Fibroblast of lung (primary cell): Measurements from ENCODE around the gene HIVEP3. TPM values are rescaled to one million over a fixed set of nuclear protein-coding genes. Genes with fewer than 3 reads are reported as not detected.

Experiments
- DNase-seq, 2 donors: peaks; one replicate each; pipeline versions ENCODE4 v3.0.0 to v3.0.0-alpha.2; 2010; ENCODE audit warnings: low read depth in 2 of 2
- H2AFZ ChIP-seq: 2 replicates; pipeline ENCODE4 v1.5.1; 2012; ENCODE audit warnings: low read length, control low read depth, inconsistent platforms
- H3K27ac ChIP-seq: 2 replicates; pipeline ENCODE4 v1.5.1; 2011; ENCODE audit warnings: low read length, control low read depth; ENCODE audit not compliant: insufficient read depth
- H3K27me3 ChIP-seq: 2 replicates; pipeline ENCODE4 v1.5.1; 2011; ENCODE audit warnings: mild to moderate bottlenecking, low read length; ENCODE audit not compliant: control insufficient read depth, insufficient read depth
- H3K36me3 ChIP-seq: 2 replicates; pipeline ENCODE4 v1.5.1; 2011; ENCODE audit warnings: low read length; ENCODE audit not compliant: control insufficient read depth, insufficient read depth
- H3K4me1 ChIP-seq: 2 replicates; pipeline ENCODE4 v1.5.1; 2011; ENCODE audit warnings: low read length; ENCODE audit not compliant: control insufficient read depth, insufficient read depth; ENCODE audit errors: extremely low read depth
- H3K4me2 ChIP-seq: 2 replicates; pipeline ENCODE4 v1.5.1; 2011; ENCODE audit warnings: low read length, control low read depth; ENCODE audit not compliant: insufficient read depth; ENCODE audit errors: extremely low read depth
- H3K4me3 ChIP-seq, 4 experiments: fragments of 200-600 bp in 1 of 4; sonication (generic) in 1 of 4; replicated peaks in 1 of 4; 2 replicates each; pipeline ENCODE4 v1.5.1; 2011 to 2016; ENCODE audit warnings: low read length in 4 of 4, low read depth in 3 of 4, mild to moderate bottlenecking in 3 of 4, control low read depth in 2 of 4, inconsistent platforms in 1 of 4, mixed read lengths in 1 of 4; ENCODE audit not compliant: insufficient read depth in 1 of 4; ENCODE audit errors: control extremely low read depth in 1 of 4
- H3K79me2 ChIP-seq: 2 replicates; pipeline ENCODE4 v1.5.1; 2012; ENCODE audit warnings: mild to moderate bottlenecking, low read length, inconsistent platforms; ENCODE audit not compliant: control insufficient read depth, insufficient read depth
- H3K9ac ChIP-seq: 2 replicates; pipeline ENCODE4 v1.5.1; 2011; ENCODE audit warnings: mild to moderate bottlenecking, low read length, control low read depth; ENCODE audit not compliant: insufficient read depth
- H3K9me3 ChIP-seq: 2 replicates; pipeline ENCODE4 v1.5.1; 2012; ENCODE audit warnings: low read depth, low read length; ENCODE audit not compliant: control insufficient read depth, insufficient read depth
- H4K20me1 ChIP-seq: 2 replicates; pipeline ENCODE4 v1.5.1; 2011; ENCODE audit warnings: low read length; ENCODE audit not compliant: control insufficient read depth, insufficient read depth; ENCODE audit errors: extremely low read depth
- CTCF ChIP-seq, 2 donors: IDR thresholded peaks in 1 of 2; conservative IDR thresholded peaks in 1 of 2; 1 replicate in 1 of 2; 2 replicates in 1 of 2; pipeline ENCODE4 v1.5.1; 2011 to 2012; ENCODE audit warnings: low read length in 2 of 2, control low read depth in 1 of 2, inconsistent platforms in 1 of 2, low read depth in 1 of 2, mild to moderate bottlenecking in 1 of 2
- EZH2 ChIP-seq: IDR thresholded peaks from 2 replicates; pipeline ENCODE4 v1.5.1; 2012; ENCODE audit warnings: low read length, control low read depth, mild to moderate bottlenecking; ENCODE audit errors: missing control alignments
- polyA plus RNA-seq, 2 donors: library from polyadenylated mRNA; depleted of rRNA in 1 of 2; stranded (reverse) in 1 of 2; unstranded in 1 of 2; fragments of >200 nt; gene quantifications; 2 replicates each; pipeline ENCODE4 v1.2.1, GENCODE V29; 2011 to 2012; ENCODE audit warnings: missing spikeins in 1 of 2
- total RNA-seq: library from RNA; depleted of rRNA; stranded (reverse); fragments of >200 nt; gene quantifications from 2 replicates; pipeline ENCODE4 v1.2.1, GENCODE V29; 2014

Gene HIVEP3
- total and polyA plus RNA-seq, 2 donors (not counting 1 experiment from before 2014, with no cell fraction given): 0.83 to 3.2 TPM

GRCh38 chr1:41613689-41614574 is 304.8 kb downstream of the HIVEP3 start:
- H2AFZ ChIP-seq: no peak overlapping the region
- H3K9ac ChIP-seq: no peak overlapping the region
- no peaks in the 10 kb centered on the region for H3K79me2 ChIP-seq
- H3K27ac ChIP-seq: no peak overlapping the region
- no peak overlapping the region for H3K4me3 ChIP-seq
- H3K36me3 ChIP-seq: no peaks in the 10 kb centered on the region
- no peaks in the 10 kb centered on the region for H3K27me3 ChIP-seq
- peak; percentile 68 to 85 for DNase-seq
- H3K4me2 ChIP-seq: no peak overlapping the region
- no peak for TF ChIP-seq EZH2
- TF ChIP-seq CTCF (conservative IDR thresholded peaks at IDR 0.05 in 1 of 2, IDR thresholded peaks at IDR 0.05 in 1 of 2; ENCODE audit: low read depth in 1 of 2, low read length in 2 of 2): no peak
- no peaks in the 10 kb centered on the region for H3K9me3 ChIP-seq
- no peaks in the 10 kb centered on the region for H4K20me1 ChIP-seq
- peaks cover 5% of the 10 kb centered on the region for H3K4me1 ChIP-seq

- DNase-seq: peak in 1 of 2 donors; percentile 45
- H3K9me3 ChIP-seq: no peaks in the 10 kb centered on the region
- H3K27ac ChIP-seq: no peak overlapping the region
- H3K4me1 ChIP-seq: no peaks in the 10 kb centered on the region
- no peak overlapping the region for H3K9ac ChIP-seq
- no peak overlapping the region for H2AFZ ChIP-seq
- H3K36me3 ChIP-seq: no peaks in the 10 kb centered on the region
- H3K4me3 ChIP-seq: no peak overlapping the region
- TF ChIP-seq CTCF (conservative IDR thresholded peaks at IDR 0.05 in 1 of 2, IDR thresholded peaks at IDR 0.05 in 1 of 2; ENCODE audit: low read depth in 1 of 2, low read length in 2 of 2) (no peak), EZH2 (no peak)
- H3K79me2 ChIP-seq: no peaks in the 10 kb centered on the region
- H3K27me3 ChIP-seq: no peaks in the 10 kb centered on the region
- no peaks in the 10 kb centered on the region for H4K20me1 ChIP-seq
- H3K4me2 ChIP-seq: no peak overlapping the region
Observed at GRCh38 chr1:41612953-41613352, 305.8 kb downstream of the HIVEP3 start.

GRCh38 chr1:41611932-41612450 is 306.7 kb downstream of the HIVEP3 start:
- no peaks in the 10 kb centered on the region for H4K20me1 ChIP-seq
- H3K27me3 ChIP-seq: no peaks in the 10 kb centered on the region
- no peak overlapping the region for H3K4me2 ChIP-seq
- H2AFZ ChIP-seq: no peak overlapping the region
- no peak for TF ChIP-seq EZH2
- TF ChIP-seq CTCF (conservative IDR thresholded peaks at IDR 0.05 in 1 of 2, IDR thresholded peaks at IDR 0.05 in 1 of 2; ENCODE audit: low read depth in 1 of 2, low read length in 2 of 2): no peak
- H3K9me3 ChIP-seq: no peaks in the 10 kb centered on the region
- H3K9ac ChIP-seq: no peak overlapping the region
- H3K79me2 ChIP-seq: no peaks in the 10 kb centered on the region
- DNase-seq: no peak
- no peak overlapping the region for H3K27ac ChIP-seq
- no peak overlapping the region for H3K4me3 ChIP-seq
- no peaks in the 10 kb centered on the region for H3K4me1 ChIP-seq
- H3K36me3 ChIP-seq: no peaks in the 10 kb centered on the region
